NK-92 (cell line): ENCODE data around the gene ZAP70.
A peak's percentile ranks its signal among the peaks of the same experiment; 100 is the strongest.
"Not testable (repeated sequence)": the region's sequence is repeated elsewhere in the genome, so short reads cannot be mapped to it uniquely, and the experiment has no call there.

ENCODE experiments used
- DNase-seq: peaks from one replicate; lab custom pipeline; 2025; ENCODE audit not compliant: unreplicated experiment; lab: John Stamatoyannopoulos, UW

The ZAP70 gene

GRCh38 chr2:97713296-97714083, at the start of gene ZAP70:
TSS of gene ZAP70 (plus strand) at chr2:97713576. CDS start at chr2:97724037, 10,461 bp downstream.
- DNase-seq, result no peak

GRCh38 chr2:97663626-97663961, 49.8 kb upstream of the ZAP70 start:
- no peak for DNase-seq

GRCh38 chr2:97663962-97664635, 49.3 kb upstream of the ZAP70 start, which contains the start of gene ACTR1B:
TSS of gene ACTR1B (minus strand) at chr2:97664044. CDS start at chr2:97663890, 154 bp downstream.
- DNase-seq, result peak; percentile 81

- DNase-seq, result no peak
These were observed 48.8 kb upstream of the ZAP70 start for GRCh38 chr2:97664636-97664970.

- no peak for DNase-seq
These were observed 43.9 kb upstream of the ZAP70 start, which contains the start of gene C2orf92 for GRCh38 chr2:97669448-97669847. TSS of gene C2orf92 (plus strand) at chr2:97669713. CDS start at chr2:97669789, 76 bp downstream.

GRCh38 chr2:97670471-97670870, 42.9 kb upstream of the ZAP70 start:
- no peak for DNase-seq

- no peak for DNase-seq
These were observed 41.9 kb upstream of the ZAP70 start for GRCh38 chr2:97671526-97671925.

- DNase-seq, result not testable (repeated sequence)
These were observed 40.7 kb upstream of the ZAP70 start for GRCh38 chr2:97672606-97673140.

GRCh38 chr2:97673182-97673914, 40.0 kb upstream of the ZAP70 start:
- no peak for DNase-seq

GRCh38 chr2:97673915-97674283, 39.5 kb upstream of the ZAP70 start:
- no peak for DNase-seq

- DNase-seq, result no peak
These were observed 37.8 kb upstream of the ZAP70 start for GRCh38 chr2:97675430-97676113.

- no peak for DNase-seq
These were observed 36.8 kb upstream of the ZAP70 start for GRCh38 chr2:97676620-97677019.

GRCh38 chr2:97677480-97677879, 35.9 kb upstream of the ZAP70 start:
- DNase-seq, result no peak

- no peak for DNase-seq
These were observed 35.1 kb upstream of the ZAP70 start for GRCh38 chr2:97678298-97678697.

GRCh38 chr2:97687235-97687634, 26.1 kb upstream of the ZAP70 start:
- DNase-seq, result not testable (repeated sequence)

GRCh38 chr2:97688062-97688827, 25.1 kb upstream of the ZAP70 start:
- DNase-seq, result no peak

- no peak for DNase-seq
These were observed 22.2 kb upstream of the ZAP70 start for GRCh38 chr2:97691166-97691565.

- DNase-seq, result no peak
These were observed 19.9 kb upstream of the ZAP70 start for GRCh38 chr2:97693476-97693875.

- DNase-seq, result no peak
These were observed 17.6 kb upstream of the ZAP70 start for GRCh38 chr2:97695744-97696143.
